K562 (cell line): Measurements from ENCODE around the gene SMAGP. TPM values are rescaled to one million over a fixed set of nuclear protein-coding genes. Genes with fewer than 3 reads are reported as not detected.

ENCODE experiments used
- MED1 ChIP-seq: sonication (generic); formaldehyde crosslinking; IDR thresholded peaks from 2 replicates; pipeline ENCODE4 v1.8.1; 2023; ENCODE audit warnings: missing genetic modification reagents, borderline replicate concordance
- NBN ChIP-seq: fragments of 450-650 bp; IDR thresholded peaks from 2 replicates; pipeline ENCODE4 v1.6.1; 2016; ENCODE audit warnings: low read depth, mild to moderate bottlenecking
- ZFP30 ChIP-seq: fragments of 250-450 bp; sonication (Bioruptor Pico); IDR thresholded peaks from 2 replicates; pipeline ENCODE4 v1.8.0; 2022; ENCODE audit warnings: moderate library complexity, mild to moderate bottlenecking, inconsistent platforms, borderline replicate concordance
- polyA plus RNA-seq, 8 experiments: library from polyadenylated mRNA; depleted of rRNA in 4 of 8; stranded (reverse) in 5 of 8; unstranded in 3 of 8; fragments of >200 nt; fragmentation: Nextera tagmentation in 2 of 8; fragmentation: Illumina TruSeq in 1 of 8; extraction: Ambion mirVana in 2 of 8; extraction: Trizol in 1 of 8; gene quantifications; 2 replicates each; pipeline versions ENCODE4 v1.2.1 to v1.2.3, GENCODE V29; 2011 to 2014; ENCODE audit warnings: inconsistent platforms in 1 of 8, missing spikeins in 1 of 8
- total RNA-seq, 7 experiments: library from RNA; depleted of rRNA in 6 of 7; stranded (reverse); fragments of >200 nt in 6 of 7; fragmentation: Illumina TruSeq in 2 of 7; extraction: Trizol in 2 of 7; gene quantifications; 2 replicates each; pipeline versions ENCODE4 v1.2.1 to v1.2.3, GENCODE V29; 2011 to 2021; ENCODE audit warnings: low replicate concordance in 1 of 7
- TF ChIP-seq, protein P1 (sequence below): fragments of 250-450 bp; sonication (Bioruptor Pico); IDR thresholded peaks from 2 replicates; pipeline ENCODE4 v1.8.0; 2022; ENCODE audit warnings: moderate library complexity, mild to moderate bottlenecking, inconsistent platforms
- TF ChIP-seq, protein P2 (sequence below), 3 experiments: IDR thresholded peaks in 2 of 3; conservative IDR thresholded peaks in 1 of 3; 2 replicates each; pipeline ENCODE4 v1.5.1; 2011 to 2012; ENCODE audit warnings: low read length in 3 of 3, mild to moderate bottlenecking in 3 of 3, control low read depth in 2 of 3, improper control_type of control experiment in 1 of 3, inconsistent platforms in 1 of 3, low read depth in 1 of 3, mixed read lengths in 1 of 3, moderate library complexity in 1 of 3; ENCODE audit not compliant: insufficient read depth in 2 of 3
- TF ChIP-seq, protein P3 (sequence below): fragments of 250-450 bp; sonication (Bioruptor Pico); IDR thresholded peaks from 2 replicates; pipeline ENCODE4 v1.4.0; 2020; ENCODE audit warnings: mild to moderate bottlenecking
- TF ChIP-seq, protein P4 (sequence below): fragments of 450-650 bp; formaldehyde crosslinking; IDR thresholded peaks from 2 replicates; pipeline ENCODE4 v1.4.0; 2022; ENCODE audit warnings: missing genetic modification characterization

The SMAGP gene
- total and polyA plus RNA-seq, 9 of the 15 experiments (the other 6 are each of a cell fraction or from before 2014, with no cell fraction given) = 23.1 to 62.3 (median 29.9) TPM

DNA sequence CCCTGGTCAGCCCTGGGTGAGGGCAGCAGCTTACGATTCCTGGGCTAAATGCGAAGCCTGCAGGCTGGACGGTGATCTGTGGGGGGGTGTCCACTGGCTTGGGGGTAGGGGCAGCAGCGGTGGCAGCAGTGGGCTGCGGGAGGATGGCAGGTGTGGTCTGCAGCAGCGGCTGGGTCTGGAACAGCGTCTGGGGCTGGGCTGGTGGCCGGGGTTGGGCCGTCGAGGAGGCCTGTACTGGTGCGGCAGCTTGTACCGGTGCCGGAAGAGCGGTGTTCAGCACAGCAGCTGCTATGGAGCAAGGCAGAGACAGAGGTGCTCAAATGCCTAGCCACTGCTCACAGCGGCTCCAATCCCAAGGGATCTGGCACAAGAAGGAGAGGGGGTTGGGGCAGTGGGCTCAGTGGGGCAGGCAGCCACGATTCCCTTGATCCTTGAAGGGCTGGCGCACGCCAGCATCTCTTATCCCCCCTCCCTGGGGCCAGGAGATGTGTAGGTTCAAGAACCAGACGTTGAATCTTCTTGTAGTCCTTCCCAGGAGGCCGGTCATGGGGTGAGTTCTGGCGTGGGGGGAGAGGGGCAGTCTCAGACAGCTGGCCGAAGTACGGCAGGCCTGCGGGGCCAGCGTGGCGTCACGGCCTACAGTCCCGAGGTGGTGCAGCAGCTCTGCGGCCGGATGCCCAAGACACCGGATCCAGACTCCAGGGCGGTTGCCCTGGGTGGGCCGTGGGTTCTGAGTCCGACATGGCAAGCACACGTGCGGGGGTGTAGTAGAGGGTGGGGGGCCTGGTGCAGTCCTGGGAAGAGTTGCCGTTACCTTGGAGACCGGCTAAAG lies 72.3 kb downstream of the SMAGP start (continued):
- TF ChIP-seq, protein P1, sequence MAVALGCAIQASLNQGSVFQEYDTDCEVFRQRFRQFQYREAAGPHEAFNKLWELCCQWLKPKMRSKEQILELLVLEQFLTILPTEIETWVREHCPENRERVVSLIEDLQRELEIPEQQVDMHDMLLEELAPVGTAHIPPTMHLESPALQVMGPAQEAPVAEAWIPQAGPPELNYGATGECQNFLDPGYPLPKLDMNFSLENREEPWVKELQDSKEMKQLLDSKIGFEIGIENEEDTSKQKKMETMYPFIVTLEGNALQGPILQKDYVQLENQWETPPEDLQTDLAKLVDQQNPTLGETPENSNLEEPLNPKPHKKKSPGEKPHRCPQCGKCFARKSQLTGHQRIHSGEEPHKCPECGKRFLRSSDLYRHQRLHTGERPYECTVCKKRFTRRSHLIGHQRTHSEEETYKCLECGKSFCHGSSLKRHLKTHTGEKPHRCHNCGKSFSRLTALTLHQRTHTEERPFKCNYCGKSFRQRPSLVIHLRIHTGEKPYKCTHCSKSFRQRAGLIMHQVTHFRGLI = no peak
- TF ChIP-seq, protein P2, sequence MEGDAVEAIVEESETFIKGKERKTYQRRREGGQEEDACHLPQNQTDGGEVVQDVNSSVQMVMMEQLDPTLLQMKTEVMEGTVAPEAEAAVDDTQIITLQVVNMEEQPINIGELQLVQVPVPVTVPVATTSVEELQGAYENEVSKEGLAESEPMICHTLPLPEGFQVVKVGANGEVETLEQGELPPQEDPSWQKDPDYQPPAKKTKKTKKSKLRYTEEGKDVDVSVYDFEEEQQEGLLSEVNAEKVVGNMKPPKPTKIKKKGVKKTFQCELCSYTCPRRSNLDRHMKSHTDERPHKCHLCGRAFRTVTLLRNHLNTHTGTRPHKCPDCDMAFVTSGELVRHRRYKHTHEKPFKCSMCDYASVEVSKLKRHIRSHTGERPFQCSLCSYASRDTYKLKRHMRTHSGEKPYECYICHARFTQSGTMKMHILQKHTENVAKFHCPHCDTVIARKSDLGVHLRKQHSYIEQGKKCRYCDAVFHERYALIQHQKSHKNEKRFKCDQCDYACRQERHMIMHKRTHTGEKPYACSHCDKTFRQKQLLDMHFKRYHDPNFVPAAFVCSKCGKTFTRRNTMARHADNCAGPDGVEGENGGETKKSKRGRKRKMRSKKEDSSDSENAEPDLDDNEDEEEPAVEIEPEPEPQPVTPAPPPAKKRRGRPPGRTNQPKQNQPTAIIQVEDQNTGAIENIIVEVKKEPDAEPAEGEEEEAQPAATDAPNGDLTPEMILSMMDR (IDR thresholded peaks at IDR 0.05 in 2 of 3, conservative IDR thresholded peaks at IDR 0.05 in 1 of 3; ENCODE audit: insufficient read depth in 2 of 3, low read depth in 1 of 3, low read length in 3 of 3) = no peak
- TF ChIP-seq, protein P3, sequence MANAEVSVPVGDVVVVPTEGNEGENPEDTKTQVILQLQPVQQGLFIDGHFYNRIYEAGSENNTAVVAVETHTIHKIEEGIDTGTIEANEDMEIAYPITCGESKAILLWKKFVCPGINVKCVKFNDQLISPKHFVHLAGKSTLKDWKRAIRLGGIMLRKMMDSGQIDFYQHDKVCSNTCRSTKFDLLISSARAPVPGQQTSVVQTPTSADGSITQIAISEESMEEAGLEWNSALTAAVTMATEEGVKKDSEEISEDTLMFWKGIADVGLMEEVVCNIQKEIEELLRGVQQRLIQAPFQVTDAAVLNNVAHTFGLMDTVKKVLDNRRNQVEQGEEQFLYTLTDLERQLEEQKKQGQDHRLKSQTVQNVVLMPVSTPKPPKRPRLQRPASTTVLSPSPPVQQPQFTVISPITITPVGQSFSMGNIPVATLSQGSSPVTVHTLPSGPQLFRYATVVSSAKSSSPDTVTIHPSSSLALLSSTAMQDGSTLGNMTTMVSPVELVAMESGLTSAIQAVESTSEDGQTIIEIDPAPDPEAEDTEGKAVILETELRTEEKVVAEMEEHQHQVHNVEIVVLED (CRISPR knock-in tag) = no peak
- no peak for TF ChIP-seq ZFP30 (CRISPR knock-in tag)
- TF ChIP-seq MED1 (CRISPR knock-in tag) = no peak
- TF ChIP-seq NBN = no peak
- TF ChIP-seq, protein P4, sequence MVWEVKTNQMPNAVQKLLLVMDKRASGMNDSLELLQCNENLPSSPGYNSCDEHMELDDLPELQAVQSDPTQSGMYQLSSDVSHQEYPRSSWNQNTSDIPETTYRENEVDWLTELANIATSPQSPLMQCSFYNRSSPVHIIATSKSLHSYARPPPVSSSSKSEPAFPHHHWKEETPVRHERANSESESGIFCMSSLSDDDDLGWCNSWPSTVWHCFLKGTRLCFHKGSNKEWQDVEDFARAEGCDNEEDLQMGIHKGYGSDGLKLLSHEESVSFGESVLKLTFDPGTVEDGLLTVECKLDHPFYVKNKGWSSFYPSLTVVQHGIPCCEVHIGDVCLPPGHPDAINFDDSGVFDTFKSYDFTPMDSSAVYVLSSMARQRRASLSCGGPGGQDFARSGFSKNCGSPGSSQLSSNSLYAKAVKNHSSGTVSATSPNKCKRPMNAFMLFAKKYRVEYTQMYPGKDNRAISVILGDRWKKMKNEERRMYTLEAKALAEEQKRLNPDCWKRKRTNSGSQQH (CRISPR knock-in tag) = no peak
- TF ChIP-seq, all 486 proteins: peak for 0
